Right lobe of liver (tissue), 6 donors: ENCODE data around the gene PDE10A. TPM values are rescaled to one million over a fixed set of nuclear protein-coding genes. Genes with fewer than 3 reads are reported as not detected.

Experiments
- ATAC-seq, 4 donors: fragments of 200-7000 bp; cut with Tn5 transposase; one replicate each; pipeline ENCODE4 v1.9.1; 2020; ENCODE audit warnings: mild to moderate bottlenecking in 4 of 4, moderate library complexity in 4 of 4
- DNase-seq, 3 donors: peaks; one replicate each; pipeline ENCODE4 v3.0.0-alpha.2; 2020
- H3K27ac ChIP-seq, 3 donors: fragments of 200-600 bp; one replicate each; pipeline ENCODE4 v1.8.0; 2022
- H3K27me3 ChIP-seq, 2 donors: fragments of 200-600 bp; one replicate each; pipeline ENCODE4 v1.8.0; 2022
- H3K36me3 ChIP-seq, 4 donors: fragments of 200-600 bp; sonication (generic) in 1 of 4; one replicate each; pipeline versions ENCODE4 v1.5.1 to v1.8.0; 2017 to 2022; ENCODE audit warnings: control low read depth in 1 of 4
- H3K4me1 ChIP-seq, 4 donors: fragments of 200-600 bp; sonication (generic) in 1 of 4; one replicate each; pipeline versions ENCODE4 v1.5.1 to v1.8.0; 2017 to 2022; ENCODE audit warnings: control low read depth in 1 of 4
- H3K4me3 ChIP-seq, 3 donors: fragments of 200-600 bp; one replicate each; pipeline ENCODE4 v1.8.0; 2022
- H3K9me3 ChIP-seq, 4 donors: fragments of 200-600 bp; sonication (generic) in 1 of 4; one replicate each; pipeline versions ENCODE4 v1.5.1 to v1.8.0; 2017 to 2022; ENCODE audit warnings: control low read depth in 1 of 4
- POLR2A ChIP-seq: fragments of 450-650 bp; IDR thresholded peaks from one replicate; pipeline ENCODE4 v1.6.1; 2017; ENCODE audit warnings: antibody characterized with exemption, mild to moderate bottlenecking
- WGBS: methylation state at CpG from one replicate; pipeline ENCODE4 v1.1.6; 2018; ENCODE audit warnings: low coverage, low lambda C conversion rate; ENCODE audit not compliant: insufficient coverage; ENCODE audit errors: missing lambda C conversion rate; 5-methylcytosine and 5-hydroxymethylcytosine counted together
- intact Hi-C, 2 donors: fragments of 100-400 bp; cut with DNase I; formaldehyde crosslinking; loops; one replicate each; pipeline versions ENCODE4 v1.11.2 to v1.14.1; 2022
- total RNA-seq, 6 experiments: library from RNA; depleted of rRNA in 2 of 6; stranded (reverse); fragments of >200 nt in 2 of 6; fragmentation: NEBNext Ultra II Directional in 3 of 6; extraction: Animal tissue kit (Norgen Biotek cat#: 25700) in 3 of 6; gene quantifications; one replicate each; pipeline versions ENCODE4 v1.1.0 to v1.2.4, GENCODE V29; 2016 to 2023
- TF ChIP-seq, protein P1 (sequence below), 4 donors: fragments of 200-600 bp in 3 of 4; fragments of 450-650 bp in 1 of 4; IDR thresholded peaks; one replicate each; pipeline versions ENCODE4 v1.5.1 to v1.8.0; 2016 to 2022; ENCODE audit warnings: antibody characterized with exemption in 4 of 4, mild to moderate bottlenecking in 2 of 4
- donor health status: DM: no; HTN: yes; CAD: no.
- donor health status: DM: no; HTN: no; CAD: no.
- donor health status: DM: no; HTN: no; CAD: no.
- donor health status: DM: no; HTN: yes; CAD: no.
- donor health status: DM: no; HTN: yes; CAD: no.

PDE10A gene
- total RNA-seq, 6 experiments from 2014 or later, result 0.48 to 1.5 (median 0.65) TPM

DNA sequence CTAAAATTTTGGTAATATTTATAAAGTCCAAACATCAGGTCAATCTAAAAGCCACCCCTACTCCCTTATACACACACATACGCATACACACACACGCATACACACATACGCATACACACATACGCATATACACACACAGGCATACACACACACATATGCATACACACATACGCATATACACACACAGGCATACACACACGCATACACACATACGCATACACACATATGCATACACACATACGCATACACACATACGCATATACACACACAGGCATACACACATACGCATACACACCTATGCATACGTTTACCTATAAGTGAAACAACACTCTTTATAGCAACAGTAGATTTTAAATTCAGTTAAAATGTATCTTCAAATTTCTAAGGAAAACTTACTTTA, 240.8 kb downstream of the PDE10A start:
- H3K4me3 ChIP-seq, result no peak overlapping the region
- 84% methylated on average over 10 of the region's 11 CpGs for WGBS
- ATAC-seq, result no peak

DNA sequence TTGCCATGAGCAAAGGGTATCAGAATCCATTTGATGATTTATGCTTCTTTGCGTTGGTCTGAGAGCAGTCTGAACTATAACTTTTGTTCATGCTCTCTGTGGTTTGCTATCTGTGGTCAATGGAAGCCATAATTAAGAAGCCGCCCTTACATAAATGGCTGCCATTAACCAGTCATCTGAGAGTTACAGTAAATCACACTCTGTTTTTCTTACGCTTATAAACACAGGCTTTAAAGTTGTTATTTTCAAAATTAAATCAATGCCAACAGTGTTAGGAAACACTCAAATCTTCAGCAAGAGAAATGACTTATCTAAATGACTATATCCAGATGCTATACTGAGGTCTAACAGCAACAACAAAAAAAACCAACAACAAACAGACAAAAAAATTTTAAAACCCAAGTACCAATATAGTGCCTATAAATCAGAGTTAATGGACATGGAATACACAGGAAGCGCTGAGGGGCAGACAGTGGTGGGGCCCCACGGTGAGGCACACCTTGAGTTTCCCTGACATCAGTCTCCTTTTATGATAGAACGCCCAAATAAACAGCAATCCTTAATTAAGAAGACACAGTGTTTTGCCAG, 245.7 kb downstream of the PDE10A start:
- no peaks in the 10 kb centered on the region for H3K27me3 ChIP-seq
- H3K9me3 ChIP-seq, result no peaks in the 10 kb centered on the region
- H3K4me3 ChIP-seq, result no peak overlapping the region
- intact Hi-C loops, result no loop called here
- TF ChIP-seq POLR2A, result no peak
- TF ChIP-seq, protein P1, sequence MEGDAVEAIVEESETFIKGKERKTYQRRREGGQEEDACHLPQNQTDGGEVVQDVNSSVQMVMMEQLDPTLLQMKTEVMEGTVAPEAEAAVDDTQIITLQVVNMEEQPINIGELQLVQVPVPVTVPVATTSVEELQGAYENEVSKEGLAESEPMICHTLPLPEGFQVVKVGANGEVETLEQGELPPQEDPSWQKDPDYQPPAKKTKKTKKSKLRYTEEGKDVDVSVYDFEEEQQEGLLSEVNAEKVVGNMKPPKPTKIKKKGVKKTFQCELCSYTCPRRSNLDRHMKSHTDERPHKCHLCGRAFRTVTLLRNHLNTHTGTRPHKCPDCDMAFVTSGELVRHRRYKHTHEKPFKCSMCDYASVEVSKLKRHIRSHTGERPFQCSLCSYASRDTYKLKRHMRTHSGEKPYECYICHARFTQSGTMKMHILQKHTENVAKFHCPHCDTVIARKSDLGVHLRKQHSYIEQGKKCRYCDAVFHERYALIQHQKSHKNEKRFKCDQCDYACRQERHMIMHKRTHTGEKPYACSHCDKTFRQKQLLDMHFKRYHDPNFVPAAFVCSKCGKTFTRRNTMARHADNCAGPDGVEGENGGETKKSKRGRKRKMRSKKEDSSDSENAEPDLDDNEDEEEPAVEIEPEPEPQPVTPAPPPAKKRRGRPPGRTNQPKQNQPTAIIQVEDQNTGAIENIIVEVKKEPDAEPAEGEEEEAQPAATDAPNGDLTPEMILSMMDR (IDR thresholded peaks at IDR 0.05), result no peak
- WGBS, result 65% methylated on average over 6 of the region's 6 CpGs
- no peaks in the 10 kb centered on the region for H3K36me3 ChIP-seq
- no peaks in the 10 kb centered on the region for H3K4me1 ChIP-seq
- no peak for ATAC-seq
- no peak for DNase-seq
- no peak overlapping the region for H3K27ac ChIP-seq

More for the DNA sequence above, 240.8 kb downstream of the PDE10A start:
- Histone ChIP-seq H3K4me1 (no peaks in the 10 kb centered on the region), H3K9me3 (no peaks in the 10 kb centered on the region), H3K36me3 (no peaks in the 10 kb centered on the region), H3K27ac (no peak overlapping the region), H3K27me3 (no peaks in the 10 kb centered on the region)
- TF ChIP-seq, protein P1 (IDR thresholded peaks at IDR 0.05), result no peak
- no peak for TF ChIP-seq POLR2A
- intact Hi-C loops, result no loop called here
- no peak for DNase-seq

DNA sequence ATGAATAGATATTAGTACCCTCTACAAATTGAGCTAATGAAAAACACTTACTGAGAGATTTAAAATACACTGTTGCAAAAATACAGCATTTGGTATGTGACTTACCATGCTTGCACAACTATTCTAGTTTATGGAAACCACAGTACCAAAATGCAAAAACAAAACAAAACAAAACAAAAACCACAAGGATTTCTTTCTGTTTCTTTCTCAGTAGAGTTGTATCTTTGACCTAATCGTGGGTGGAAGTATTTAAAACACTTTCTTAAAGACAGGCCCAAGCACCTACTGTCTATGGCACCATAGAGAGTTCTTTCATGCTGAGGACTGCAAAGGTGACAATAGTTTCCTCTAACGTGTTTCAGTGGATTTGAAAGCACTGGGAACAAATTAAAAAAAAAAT, 258.3 kb downstream of the PDE10A start:
- H3K36me3 ChIP-seq, result no peaks in the 10 kb centered on the region
- H3K4me3 ChIP-seq, result no peak overlapping the region
- H3K27me3 ChIP-seq, result no peaks in the 10 kb centered on the region
- intact Hi-C loops, result no loop called here
- no peaks in the 10 kb centered on the region for H3K9me3 ChIP-seq
- ATAC-seq, result no peak
- 2% methylated on average over 2 of the region's 2 CpGs for WGBS
- TF ChIP-seq, protein P1 (IDR thresholded peaks at IDR 0.05), result no peak
- TF ChIP-seq POLR2A, result no peak
- H3K27ac ChIP-seq, result no peak overlapping the region
- DNase-seq, result no peak
- H3K4me1 ChIP-seq, result no peaks in the 10 kb centered on the region

DNA sequence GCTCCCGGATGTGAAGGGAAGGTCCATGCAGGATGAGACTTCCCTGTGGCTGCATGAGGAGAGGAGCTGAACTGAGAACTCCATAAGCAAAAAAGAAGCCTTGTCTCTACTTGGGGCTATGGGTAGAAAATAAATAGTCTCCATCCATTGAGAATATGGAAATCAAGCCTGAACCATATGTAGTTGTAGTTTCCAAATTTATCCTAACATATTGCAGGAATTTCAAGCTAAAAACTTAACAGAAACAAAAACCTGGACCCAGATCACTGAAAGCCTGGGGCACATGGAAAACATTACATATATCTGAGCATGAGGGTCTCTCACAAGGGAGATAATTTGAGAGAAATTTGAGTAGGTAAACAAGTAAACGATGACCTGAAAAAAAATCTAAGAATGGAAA, 258.7 kb downstream of the PDE10A start:
- WGBS, result 71% methylated on average over 2 of the region's 2 CpGs

More for the DNA sequence above, 258.7 kb downstream of the PDE10A start:
- no peaks in the 10 kb centered on the region for H3K9me3 ChIP-seq
- intact Hi-C loops, result no loop called here
- H3K27me3 ChIP-seq, result no peaks in the 10 kb centered on the region
- no peaks in the 10 kb centered on the region for H3K36me3 ChIP-seq
- H3K4me1 ChIP-seq, result no peaks in the 10 kb centered on the region
- TF ChIP-seq, protein P1 (IDR thresholded peaks at IDR 0.05), result no peak
- no peak for TF ChIP-seq POLR2A
- no peak for DNase-seq
- no peak overlapping the region for H3K4me3 ChIP-seq
- H3K27ac ChIP-seq, result no peak overlapping the region
- no peak for ATAC-seq
